ELF-1 (cell line): Measurements from ENCODE around the gene ACOT2.

Source experiments
- DNase-seq: peaks from one replicate; pipeline ENCODE4 v3.0.0-alpha.2; 2016; ENCODE audit warnings: low read depth, low spot score

ACOT2 gene

DNA sequence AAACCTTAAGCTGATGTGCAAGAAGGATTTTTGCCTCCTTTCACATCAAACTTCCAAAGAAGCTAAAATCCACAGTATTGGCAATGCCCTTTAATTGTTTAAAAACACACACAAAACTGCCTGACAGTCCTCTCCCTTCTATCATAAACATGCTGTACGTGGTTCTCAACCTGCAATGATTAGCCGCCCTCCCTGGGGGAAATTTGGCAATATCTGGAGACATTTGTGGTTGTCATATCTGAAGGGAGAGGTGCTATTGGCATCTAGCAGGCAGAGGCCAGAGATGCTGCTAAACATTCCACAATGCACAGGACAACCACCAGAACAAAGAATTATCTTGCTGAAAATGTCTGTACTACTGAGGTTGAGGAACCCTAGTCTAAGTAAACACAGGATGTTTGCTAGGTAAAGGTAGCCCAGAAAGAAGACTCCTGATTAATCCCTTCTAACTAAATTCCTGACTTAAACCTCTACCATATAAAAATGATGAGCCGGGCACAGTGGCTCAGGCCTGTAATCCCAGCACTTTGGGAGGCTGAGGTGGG lies 44.5 kb downstream of the ACOT2 start:
- no peak for DNase-seq

DNA sequence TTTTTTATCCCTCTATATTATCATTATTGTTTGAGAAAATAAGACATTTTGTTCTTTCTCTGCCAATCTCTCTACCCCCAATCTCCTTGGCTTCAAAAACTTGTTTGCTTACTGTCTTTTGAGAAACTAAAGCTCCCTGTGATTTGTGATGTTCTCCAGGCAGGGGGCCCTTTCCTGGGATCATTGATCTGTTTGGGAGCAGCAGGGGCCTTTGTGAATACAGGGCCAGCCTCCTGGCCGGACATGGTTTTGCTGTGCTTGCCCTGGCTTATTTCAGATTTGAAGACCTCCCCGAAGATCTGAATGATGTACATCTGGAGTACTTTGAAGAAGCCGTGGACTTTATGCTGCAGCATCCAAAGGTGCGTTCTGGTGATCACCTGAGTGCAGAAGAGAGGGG lies 47.8 kb downstream of the ACOT2 start:
- DNase-seq = no peak

DNA sequence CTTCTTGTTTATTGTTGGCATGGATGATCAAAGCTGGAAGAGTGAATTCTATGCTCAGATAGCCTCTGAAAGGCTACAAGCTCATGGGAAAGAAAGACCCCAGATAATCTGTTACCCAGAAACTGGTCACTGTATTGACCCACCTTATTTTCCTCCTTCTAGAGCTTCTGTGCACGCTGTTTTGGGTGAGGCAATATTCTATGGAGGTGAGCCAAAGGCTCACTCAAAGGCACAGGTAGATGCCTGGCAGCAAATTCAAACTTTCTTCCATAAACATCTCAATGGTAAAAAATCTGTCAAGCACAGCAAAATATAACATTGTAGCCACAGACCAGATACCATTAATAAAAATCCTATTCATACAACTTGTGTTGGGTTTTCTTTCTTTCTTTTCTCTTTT lies 50.5 kb downstream of the ACOT2 start:
- DNase-seq = no peak

DNA sequence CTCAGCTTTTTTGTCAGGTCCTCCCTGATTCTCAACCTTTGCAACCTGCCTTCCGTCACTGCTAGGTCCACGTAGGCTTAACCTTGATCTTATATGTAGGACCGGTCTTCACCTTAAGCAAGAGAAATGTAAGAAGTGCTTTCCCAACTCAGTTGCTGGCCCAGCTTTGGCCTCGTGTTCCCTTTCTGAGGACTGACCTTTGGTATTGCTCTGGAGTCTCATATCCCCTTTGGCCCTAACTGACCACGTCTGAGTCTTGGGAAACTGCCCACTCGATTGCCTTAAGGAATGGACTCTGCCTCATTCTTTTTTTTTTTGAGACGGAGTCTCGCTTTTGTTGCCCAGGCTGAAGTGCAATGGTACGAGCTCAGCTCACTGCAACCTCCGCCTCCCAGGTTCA lies 51.3 kb downstream of the ACOT2 start:
- no peak for DNase-seq

DNA sequence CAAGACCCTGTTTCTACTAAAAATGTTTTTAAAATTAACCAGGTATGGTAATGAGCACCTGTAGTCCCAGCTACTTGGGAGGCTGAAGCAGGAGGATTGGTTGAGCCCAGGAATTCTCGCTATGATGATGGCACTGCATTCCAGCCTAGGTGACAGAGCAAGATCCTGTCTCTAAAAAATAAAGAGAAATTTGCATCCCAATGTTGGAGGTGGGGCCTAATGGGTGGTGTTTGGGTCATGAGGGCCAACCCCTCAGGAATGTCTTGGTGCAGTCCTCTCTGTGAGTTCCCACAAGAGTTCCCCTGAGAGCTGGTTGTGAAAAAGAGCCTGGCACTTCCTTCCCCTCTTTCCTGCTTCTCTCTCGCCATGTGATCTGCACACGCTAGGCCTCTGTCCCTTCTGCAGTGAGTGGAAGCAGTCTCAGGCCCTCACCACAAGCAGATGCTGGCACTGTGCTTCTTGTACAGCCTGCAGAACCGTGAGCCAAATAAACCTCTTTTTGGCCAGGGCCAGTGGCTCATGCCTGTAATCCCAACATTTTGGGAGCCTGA lies 54.6 kb downstream of the ACOT2 start:
- DNase-seq = peak; percentile 47
